ENCODE results near the gene PDE4D. TPM values are rescaled to one million over a fixed set of nuclear protein-coding genes. Genes with fewer than 3 reads are reported as not detected.

Gene PDE4D
- total and polyA plus RNA-seq, 2 of the 4 experiments (the other 2 are of a cell fraction), result 1.4 to 7.9 TPM

DNA sequence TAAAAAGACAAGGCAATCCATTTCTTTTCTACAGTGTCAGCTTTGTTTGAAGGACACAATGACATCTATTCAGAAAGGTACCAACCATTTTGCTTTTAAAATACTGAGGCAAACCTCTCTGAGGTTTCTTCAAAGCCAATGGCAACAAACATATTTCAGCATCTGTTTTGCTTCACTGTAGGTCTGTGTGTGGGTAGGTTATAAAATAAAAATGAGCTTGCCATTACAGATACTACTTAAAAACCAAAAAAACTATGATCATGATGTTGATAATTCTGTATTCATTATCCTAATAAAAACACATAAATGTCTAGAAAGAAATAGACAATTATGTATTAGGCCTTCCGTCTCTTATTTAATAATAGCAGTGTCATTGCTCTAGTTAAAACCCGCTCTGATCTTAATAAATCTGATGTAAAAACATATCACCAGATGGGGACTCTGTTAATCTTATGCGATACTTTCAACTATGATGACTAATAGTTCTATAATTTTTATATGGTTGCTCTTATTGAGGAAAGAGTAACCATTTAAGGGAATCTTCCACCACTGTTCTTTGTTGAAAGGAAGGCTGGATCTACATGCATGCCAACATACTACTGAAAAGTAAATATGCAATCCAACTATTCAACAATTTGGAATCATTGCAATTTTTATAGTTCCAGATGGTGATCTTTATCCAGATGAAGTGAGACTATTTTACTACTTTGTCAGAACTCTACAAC, 647.2 kb downstream of the PDE4D start:
- no TSS peak for BruUV-seq (replicated peaks)
- intact Hi-C loops (cut with micrococcal nuclease), result no loop called here

More for the DNA sequence above, 647.2 kb downstream of the PDE4D start:
- H2BK120ac ChIP-seq (ENCODE audit: low read depth, low read length), result no peak overlapping the region
- no peaks in the 10 kb centered on the region for H3K9me1 ChIP-seq (ENCODE audit: insufficient read depth, low read length)
- H3K36me3 ChIP-seq (ENCODE audit: control insufficient read depth, insufficient read depth, low read length), result no peaks in the 10 kb centered on the region
- H3K4me2 ChIP-seq (ENCODE audit: low read depth, low read length), result no peak overlapping the region
- no peak overlapping the region for H3K18ac ChIP-seq (ENCODE audit: low read depth, low read length)
- H4K20me1 ChIP-seq (ENCODE audit: insufficient read depth, low read length), result no peaks in the 10 kb centered on the region
- no CpG with 5 or more reads among the region's 3 CpGs for WGBS, 2 experiments (ENCODE audit: extremely low coverage in 2 of 2, insufficient read length in 1 of 2)
- H2AK9ac ChIP-seq (replicated peaks; ENCODE audit: low read depth, low read length, poor library complexity), result no peak overlapping the region
- no peak overlapping the region for H4K91ac ChIP-seq (ENCODE audit: insufficient read depth, low read depth, low read length)
- H3K4ac ChIP-seq (ENCODE audit: low read depth, low read length), result no peak overlapping the region
- no peak overlapping the region for H2BK20ac ChIP-seq (ENCODE audit: low read depth, low read length)
- no peak overlapping the region for H3K4me3 ChIP-seq (ENCODE audit: insufficient read depth, low read depth, low read length)
- H4K8ac ChIP-seq (ENCODE audit: low read depth in 2 of 2, low read length in 2 of 2), result no peak overlapping the region
- no peaks in the 10 kb centered on the region for H3K27me3 ChIP-seq (ENCODE audit: control insufficient read depth, insufficient read depth, low read length)
- H3K79me1 ChIP-seq (ENCODE audit: low read depth in 1 of 2, low read length in 2 of 2), result no peaks in the 10 kb centered on the region
- H2BK5ac ChIP-seq (ENCODE audit: low read depth, low read length, poor library complexity, severe bottlenecking), result no peak overlapping the region
- H3K27ac ChIP-seq (ENCODE audit: insufficient read depth, low read length), result no peak overlapping the region
- ChIA-PET CTCF (no interaction called here), POLR2A (ENCODE audit: unreplicated experiment) (no interaction called here)
- H2AFZ ChIP-seq (replicated peaks; ENCODE audit: low read length, poor library complexity), result no peak overlapping the region
- DNase-seq, result peak; percentile 45
- no peak overlapping the region for H3K23ac ChIP-seq (ENCODE audit: low read depth, low read length)
- H3K56ac ChIP-seq (ENCODE audit: extremely low read depth, insufficient read depth, low read length), result no peak overlapping the region
- H3K14ac ChIP-seq (replicated peaks; ENCODE audit: low read depth, low read length), result no peak overlapping the region
- H3K9ac ChIP-seq (ENCODE audit: low read depth, low read length), result no peak overlapping the region
- no peak for TF ChIP-seq BHLHE40 (IDR thresholded peaks at IDR 0.05; ENCODE audit: low read depth, low read length)
- no peak for TF ChIP-seq CEBPB (IDR thresholded peaks at IDR 0.05; ENCODE audit: low read depth, low read length)
- TF ChIP-seq, protein P1, sequence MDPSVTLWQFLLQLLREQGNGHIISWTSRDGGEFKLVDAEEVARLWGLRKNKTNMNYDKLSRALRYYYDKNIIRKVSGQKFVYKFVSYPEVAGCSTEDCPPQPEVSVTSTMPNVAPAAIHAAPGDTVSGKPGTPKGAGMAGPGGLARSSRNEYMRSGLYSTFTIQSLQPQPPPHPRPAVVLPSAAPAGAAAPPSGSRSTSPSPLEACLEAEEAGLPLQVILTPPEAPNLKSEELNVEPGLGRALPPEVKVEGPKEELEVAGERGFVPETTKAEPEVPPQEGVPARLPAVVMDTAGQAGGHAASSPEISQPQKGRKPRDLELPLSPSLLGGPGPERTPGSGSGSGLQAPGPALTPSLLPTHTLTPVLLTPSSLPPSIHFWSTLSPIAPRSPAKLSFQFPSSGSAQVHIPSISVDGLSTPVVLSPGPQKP (IDR thresholded peaks at IDR 0.05; ENCODE audit: borderline replicate concordance, low read depth, low read length), result no peak
- TF ChIP-seq, protein P2, sequence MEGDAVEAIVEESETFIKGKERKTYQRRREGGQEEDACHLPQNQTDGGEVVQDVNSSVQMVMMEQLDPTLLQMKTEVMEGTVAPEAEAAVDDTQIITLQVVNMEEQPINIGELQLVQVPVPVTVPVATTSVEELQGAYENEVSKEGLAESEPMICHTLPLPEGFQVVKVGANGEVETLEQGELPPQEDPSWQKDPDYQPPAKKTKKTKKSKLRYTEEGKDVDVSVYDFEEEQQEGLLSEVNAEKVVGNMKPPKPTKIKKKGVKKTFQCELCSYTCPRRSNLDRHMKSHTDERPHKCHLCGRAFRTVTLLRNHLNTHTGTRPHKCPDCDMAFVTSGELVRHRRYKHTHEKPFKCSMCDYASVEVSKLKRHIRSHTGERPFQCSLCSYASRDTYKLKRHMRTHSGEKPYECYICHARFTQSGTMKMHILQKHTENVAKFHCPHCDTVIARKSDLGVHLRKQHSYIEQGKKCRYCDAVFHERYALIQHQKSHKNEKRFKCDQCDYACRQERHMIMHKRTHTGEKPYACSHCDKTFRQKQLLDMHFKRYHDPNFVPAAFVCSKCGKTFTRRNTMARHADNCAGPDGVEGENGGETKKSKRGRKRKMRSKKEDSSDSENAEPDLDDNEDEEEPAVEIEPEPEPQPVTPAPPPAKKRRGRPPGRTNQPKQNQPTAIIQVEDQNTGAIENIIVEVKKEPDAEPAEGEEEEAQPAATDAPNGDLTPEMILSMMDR (conservative IDR thresholded peaks at IDR 0.05; ENCODE audit: low read depth, low read length), result no peak
- no peak for TF ChIP-seq MXI1 (IDR thresholded peaks at IDR 0.05; ENCODE audit: borderline replicate concordance, low read depth, low read length)
- TF ChIP-seq NFE2L2 (IDR thresholded peaks at IDR 0.05; ENCODE audit: low read depth, low read length), result no peak
- no peak for TF ChIP-seq POLR2A (IDR thresholded peaks at IDR 0.05; ENCODE audit: low read depth, low read length)
- TF ChIP-seq FOS (IDR thresholded peaks at IDR 0.05; ENCODE audit: low read depth, low read length), result no peak
- TF ChIP-seq MAFK (IDR thresholded peaks at IDR 0.05; ENCODE audit: low read depth, low read length), result no peak
- TF ChIP-seq MAZ (IDR thresholded peaks at IDR 0.05; ENCODE audit: borderline replicate concordance, low read depth, low read length), result no peak
- no peak for TF ChIP-seq RCOR1 (IDR thresholded peaks at IDR 0.05; ENCODE audit: insufficient replicate concordance, low read length)
- TF ChIP-seq, protein P3, sequence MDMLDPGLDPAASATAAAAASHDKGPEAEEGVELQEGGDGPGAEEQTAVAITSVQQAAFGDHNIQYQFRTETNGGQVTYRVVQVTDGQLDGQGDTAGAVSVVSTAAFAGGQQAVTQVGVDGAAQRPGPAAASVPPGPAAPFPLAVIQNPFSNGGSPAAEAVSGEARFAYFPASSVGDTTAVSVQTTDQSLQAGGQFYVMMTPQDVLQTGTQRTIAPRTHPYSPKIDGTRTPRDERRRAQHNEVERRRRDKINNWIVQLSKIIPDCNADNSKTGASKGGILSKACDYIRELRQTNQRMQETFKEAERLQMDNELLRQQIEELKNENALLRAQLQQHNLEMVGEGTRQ (IDR thresholded peaks at IDR 0.05; ENCODE audit: low read depth, low read length), result no peak
- no peak for TF ChIP-seq SMC3 (IDR thresholded peaks at IDR 0.05; ENCODE audit: low read depth, low read length)
- no peak for TF ChIP-seq RFX5 (IDR thresholded peaks at IDR 0.05; ENCODE audit: low read depth, low read length)
- no peak for TF ChIP-seq RAD21 (IDR thresholded peaks at IDR 0.05; ENCODE audit: low read length)
- H4K5ac ChIP-seq (ENCODE audit: low read depth, low read length), result no peak overlapping the region
- H2BK15ac ChIP-seq (ENCODE audit: low read depth, low read length), result no peak overlapping the region
- no peaks in the 10 kb centered on the region for H3K9me3 ChIP-seq (ENCODE audit: control insufficient read depth, insufficient read depth, low read length)
- in situ Hi-C loops (cut with MboI; ENCODE audit: low sequenced_read_pairs), result no loop called here
- peak; percentile 66 for ATAC-seq (ENCODE audit: low read depth)
- dilution Hi-C loops (cut with HindIII; ENCODE audit: low sequenced_read_pairs, unreplicated experiment), result no loop called here
- no peak overlapping the region for H2AK5ac ChIP-seq (ENCODE audit: low read depth, low read length)
- H3K4me1 ChIP-seq (ENCODE audit: control insufficient read depth, insufficient read depth, low read length), result no peaks in the 10 kb centered on the region

Measured in IMR-90 (cell line).